ENCODE measurements around the gene PJA2. TPM values are rescaled to one million over a fixed set of nuclear protein-coding genes. Genes with fewer than 3 reads are reported as not detected.

PJA2 gene
- total and polyA plus RNA-seq, 9 donors, result 87.3 to 138 (median 121) TPM

DNA sequence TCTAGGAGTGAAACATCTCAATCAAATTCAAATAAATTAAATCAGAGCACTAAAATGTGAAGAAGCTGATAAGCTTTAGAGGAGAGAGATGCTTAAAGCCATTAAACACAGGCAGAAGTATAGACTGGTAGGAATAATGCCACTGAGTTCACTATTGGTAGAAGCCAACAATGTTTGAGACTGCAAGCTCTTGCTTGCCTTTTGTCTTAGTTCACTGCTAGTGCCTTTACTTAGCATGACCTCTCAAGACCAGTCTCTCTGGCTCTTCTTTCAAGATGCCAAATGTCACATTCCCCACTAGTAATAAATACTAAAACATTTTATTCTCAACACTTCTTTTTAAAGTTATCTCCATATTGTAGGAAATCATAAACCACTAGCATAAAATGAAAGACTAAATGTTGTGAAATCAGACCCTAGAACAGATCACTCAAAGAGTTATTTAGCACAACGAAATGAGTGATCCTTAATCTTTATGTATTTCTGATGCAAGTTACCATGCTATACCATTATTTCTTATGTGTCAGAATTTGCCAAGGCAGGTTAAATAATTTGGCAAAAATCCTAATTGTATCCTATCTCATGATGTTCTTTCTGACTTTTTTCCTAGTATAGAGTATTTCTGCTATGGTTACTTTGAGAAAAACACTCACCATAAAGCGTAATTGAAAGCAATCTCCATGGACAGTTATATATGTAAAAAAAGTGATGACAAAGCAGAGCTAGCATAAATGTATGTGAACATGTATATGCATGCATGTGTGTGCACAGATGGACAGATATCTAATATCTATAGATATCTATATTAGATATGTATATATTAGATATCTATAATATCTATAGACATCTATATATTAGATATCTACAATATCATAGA is 57.5 kb downstream of the PJA2 start:
- Histone ChIP-seq H3K27me3 (ENCODE audit: control insufficient read depth, insufficient read depth, low read length) (no peaks in the 10 kb centered on the region), H3K4me3 (ENCODE audit: low read length) (no peak overlapping the region), H3K36me3 (ENCODE audit: control insufficient read depth, insufficient read depth, low read length) (peaks cover 14% of the 10 kb centered on the region), H3K27ac (ENCODE audit: low read length) (no peak overlapping the region), H3K4me1 (ENCODE audit: control insufficient read depth, insufficient read depth, low read length) (no peaks in the 10 kb centered on the region), H3K9me3 (replicated peaks; ENCODE audit: control insufficient read depth, low read depth, low read length) (no peaks in the 10 kb centered on the region)
- no peak for DNase-seq
- no CpG with 5 or more reads among the region's 2 CpGs for WGBS (ENCODE audit: insufficient coverage)

DNA sequence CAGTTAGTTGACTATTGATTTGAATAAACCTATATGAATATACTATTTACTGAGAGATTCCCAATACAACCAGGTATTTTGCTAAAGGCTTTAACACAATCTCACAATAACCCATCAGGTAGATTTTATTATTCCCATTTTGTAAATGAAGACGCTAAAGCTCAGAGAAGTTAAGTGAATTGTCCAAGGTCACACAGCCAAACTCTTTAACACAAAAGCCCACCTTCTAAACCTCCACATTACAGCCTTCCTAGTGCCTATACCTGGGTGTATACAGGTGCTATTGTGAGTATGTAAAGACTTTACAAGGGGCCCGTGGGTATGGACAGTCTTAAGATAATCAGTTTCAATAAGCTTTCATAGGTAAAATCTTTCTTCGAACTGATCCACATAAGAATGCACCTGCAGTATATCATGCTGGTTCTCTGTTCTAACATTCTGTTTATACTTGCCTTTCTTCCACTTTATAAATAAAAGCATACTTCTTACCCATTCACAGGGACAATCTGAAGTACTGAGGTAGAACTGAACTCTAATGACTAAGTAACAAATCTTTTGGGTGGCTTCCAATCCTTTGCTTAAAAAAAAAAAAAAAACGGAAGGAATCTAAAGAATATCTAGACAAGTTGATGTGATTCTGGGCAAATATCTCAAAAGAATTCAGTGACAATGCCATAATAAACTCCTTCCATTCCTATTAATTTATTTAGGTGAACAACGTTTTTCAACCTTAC is 59.1 kb downstream of the PJA2 start:
- Histone ChIP-seq H3K4me3 (ENCODE audit: low read length) (no peak overlapping the region), H3K36me3 (ENCODE audit: control insufficient read depth, insufficient read depth, low read length) (peaks cover 15% of the 10 kb centered on the region), H3K27ac (ENCODE audit: low read length) (no peak overlapping the region), H3K9me3 (replicated peaks; ENCODE audit: control insufficient read depth, low read depth, low read length) (no peaks in the 10 kb centered on the region), H3K27me3 (ENCODE audit: control insufficient read depth, insufficient read depth, low read length) (no peaks in the 10 kb centered on the region), H3K4me1 (ENCODE audit: control insufficient read depth, insufficient read depth, low read length) (no peaks in the 10 kb centered on the region)
- DNase-seq, result no peak
- whole genome bisulfite sequencing (ENCODE audit: insufficient coverage), result no CpG with 5 or more reads among the region's 5 CpGs

DNA sequence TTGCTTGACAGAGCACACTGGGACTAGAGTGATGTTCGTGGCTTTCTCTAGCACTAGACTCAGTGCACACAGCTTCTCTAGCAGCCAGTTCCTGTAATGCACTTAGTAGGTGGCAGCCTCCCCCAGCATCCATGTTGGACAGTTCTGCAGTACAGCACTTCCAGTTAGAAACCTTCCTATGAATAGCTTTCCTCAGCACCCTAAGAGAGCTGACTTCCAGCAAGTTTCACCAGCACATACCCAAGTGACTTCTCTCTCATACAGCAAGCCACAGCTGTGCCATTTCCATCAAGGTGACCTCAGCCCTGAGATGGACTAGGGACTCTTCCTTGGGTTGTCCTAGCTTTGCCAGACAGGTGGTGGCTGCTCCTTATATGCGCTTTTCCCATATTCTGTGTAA is 60.4 kb downstream of the PJA2 start:
- no peaks in the 10 kb centered on the region for H3K27me3 ChIP-seq (ENCODE audit: control insufficient read depth, insufficient read depth, low read length)
- H3K36me3 ChIP-seq (ENCODE audit: control insufficient read depth, insufficient read depth, low read length), result peaks cover 16% of the 10 kb centered on the region
- DNase-seq, result no peak
- H3K4me1 ChIP-seq (ENCODE audit: control insufficient read depth, insufficient read depth, low read length), result no peaks in the 10 kb centered on the region
- no peak overlapping the region for H3K4me3 ChIP-seq (ENCODE audit: low read length)
- WGBS (ENCODE audit: insufficient coverage), result 57% methylated on average over 1 of the region's 2 CpGs
- no peaks in the 10 kb centered on the region for H3K9me3 ChIP-seq (replicated peaks; ENCODE audit: control insufficient read depth, low read depth, low read length)
- no peak overlapping the region for H3K27ac ChIP-seq (ENCODE audit: low read length)

DNA sequence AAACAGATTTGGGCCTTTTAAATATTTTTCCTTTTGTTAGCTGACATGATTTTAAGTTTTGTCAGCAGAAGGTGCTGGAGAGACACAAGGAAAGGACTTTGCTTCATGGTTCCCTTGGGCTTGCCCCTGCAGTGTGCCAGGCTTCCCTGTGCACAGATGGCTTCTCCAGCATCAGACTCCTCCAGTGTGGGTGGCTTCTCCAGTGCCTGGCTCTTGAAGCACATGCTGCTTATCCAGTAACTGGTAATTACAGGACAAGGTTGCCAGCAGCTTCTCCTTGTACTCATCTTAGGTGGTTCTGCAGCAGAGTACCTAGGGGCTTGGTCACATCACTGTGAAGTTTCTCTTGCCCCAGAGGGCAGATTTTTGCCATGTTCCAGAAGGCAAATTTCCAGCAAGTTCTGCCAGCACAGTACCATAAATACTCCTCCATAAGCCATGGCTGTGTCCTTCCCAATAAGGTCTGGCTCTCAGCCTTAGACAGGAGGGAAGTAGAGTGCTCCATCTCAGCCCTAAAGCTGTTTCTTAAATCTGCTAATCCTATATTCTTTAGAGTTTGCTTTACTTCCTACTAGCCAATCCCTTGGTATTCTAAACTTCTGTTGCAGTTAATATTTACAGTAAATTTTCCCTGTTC is 62.4 kb downstream of the PJA2 start:
- Histone ChIP-seq H3K27me3 (ENCODE audit: control insufficient read depth, insufficient read depth, low read length) (no peaks in the 10 kb centered on the region), H3K36me3 (ENCODE audit: control insufficient read depth, insufficient read depth, low read length) (peaks cover 25% of the 10 kb centered on the region), H3K4me3 (ENCODE audit: low read length) (no peak overlapping the region), H3K27ac (ENCODE audit: low read length) (no peak overlapping the region), H3K9me3 (replicated peaks; ENCODE audit: control insufficient read depth, low read depth, low read length) (no peaks in the 10 kb centered on the region), H3K4me1 (ENCODE audit: control insufficient read depth, insufficient read depth, low read length) (no peaks in the 10 kb centered on the region)
- peak; percentile 29 for DNase-seq

DNA sequence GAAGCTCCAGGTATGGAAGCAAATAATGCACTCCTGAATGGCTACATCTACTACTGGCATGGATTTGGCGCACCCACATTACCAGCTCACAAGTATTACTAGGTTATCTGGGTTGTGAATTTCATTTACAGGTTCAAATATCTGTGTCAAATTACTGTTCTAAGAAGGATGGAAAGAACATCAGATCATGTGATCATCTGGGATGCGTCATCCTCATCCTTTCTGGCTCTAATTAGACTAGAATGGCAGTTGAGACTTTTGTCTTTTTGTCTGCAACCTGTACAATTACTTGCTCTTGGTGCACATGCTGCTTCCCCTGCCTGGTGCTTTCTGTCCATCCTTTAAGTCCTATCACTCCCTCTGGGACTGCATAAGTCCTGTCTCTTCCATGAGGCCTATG is 64.1 kb downstream of the PJA2 start:
- no peaks in the 10 kb centered on the region for H3K9me3 ChIP-seq (replicated peaks; ENCODE audit: control insufficient read depth, low read depth, low read length)
- WGBS (ENCODE audit: insufficient coverage), result 86% methylated on average over 1 of the region's 2 CpGs
- no peaks in the 10 kb centered on the region for H3K27me3 ChIP-seq (ENCODE audit: control insufficient read depth, insufficient read depth, low read length)
- no peak overlapping the region for H3K4me3 ChIP-seq (ENCODE audit: low read length)
- H3K36me3 ChIP-seq (ENCODE audit: control insufficient read depth, insufficient read depth, low read length), result peaks cover 24% of the 10 kb centered on the region
- H3K4me1 ChIP-seq (ENCODE audit: control insufficient read depth, insufficient read depth, low read length), result no peaks in the 10 kb centered on the region
- H3K27ac ChIP-seq (ENCODE audit: low read length), result no peak overlapping the region
- no peak for DNase-seq

DNA sequence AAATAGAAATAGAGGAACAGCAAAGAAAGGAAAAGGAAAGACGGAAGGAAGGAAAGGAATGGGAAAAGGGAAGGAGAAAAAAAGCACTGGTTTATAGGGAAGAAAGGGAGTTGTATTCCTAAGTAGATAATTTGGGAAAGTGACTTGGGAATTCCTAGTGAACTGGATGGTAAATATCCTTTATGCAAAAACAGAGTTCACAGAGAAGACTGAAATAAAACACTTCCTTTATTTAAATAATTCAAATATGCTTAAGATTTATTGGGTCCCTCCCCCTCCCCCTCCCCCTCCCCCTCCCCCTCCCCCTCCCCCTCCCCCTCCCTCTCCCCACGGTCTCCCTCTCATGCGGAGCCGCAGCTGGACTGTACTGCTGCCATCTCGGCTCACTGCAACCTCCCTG is 69.4 kb downstream of the PJA2 start:
- H3K36me3 ChIP-seq (ENCODE audit: control insufficient read depth, insufficient read depth, low read length), result peaks cover 14% of the 10 kb centered on the region
- no peak for DNase-seq
- no CpG with 5 or more reads among the region's 5 CpGs for WGBS (ENCODE audit: insufficient coverage)
- no peak overlapping the region for H3K27ac ChIP-seq (ENCODE audit: low read length)
- H3K27me3 ChIP-seq (ENCODE audit: control insufficient read depth, insufficient read depth, low read length), result no peaks in the 10 kb centered on the region
- H3K9me3 ChIP-seq (replicated peaks; ENCODE audit: control insufficient read depth, low read depth, low read length), result no peaks in the 10 kb centered on the region
- no peak overlapping the region for H3K4me3 ChIP-seq (ENCODE audit: low read length)
- no peaks in the 10 kb centered on the region for H3K4me1 ChIP-seq (ENCODE audit: control insufficient read depth, insufficient read depth, low read length)

DNA sequence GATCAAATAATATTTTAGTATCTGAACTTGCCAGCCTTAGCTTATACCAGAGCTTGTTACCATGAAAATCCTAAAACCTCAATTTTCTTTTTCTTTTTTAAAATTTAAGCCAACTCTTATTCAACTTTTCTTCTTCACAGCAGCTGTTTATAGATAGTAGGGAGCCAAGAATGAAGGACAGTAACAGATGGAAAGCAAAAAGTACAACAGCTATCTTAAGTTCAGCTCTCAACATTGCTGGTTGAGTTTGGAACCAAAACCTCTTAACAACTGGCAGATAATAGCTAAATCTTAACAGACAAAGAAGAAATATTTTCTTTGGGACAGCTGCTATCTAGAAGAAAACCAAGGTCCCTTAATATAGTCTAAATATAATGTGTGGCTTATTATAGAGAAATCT is 74.7 kb downstream of the PJA2 start:
- peak; percentile 92 for DNase-seq
- Histone ChIP-seq H3K9me3 (replicated peaks; ENCODE audit: control insufficient read depth, low read depth, low read length) (no peaks in the 10 kb centered on the region), H3K36me3 (ENCODE audit: control insufficient read depth, insufficient read depth, low read length) (peaks cover 11% of the 10 kb centered on the region), H3K4me1 (ENCODE audit: control insufficient read depth, insufficient read depth, low read length) (peaks cover 9% of the 10 kb centered on the region), H3K4me3 (ENCODE audit: low read length) (no peak overlapping the region), H3K27ac (ENCODE audit: low read length) (peak overlapping the region; percentile 64), H3K27me3 (ENCODE audit: control insufficient read depth, insufficient read depth, low read length) (no peaks in the 10 kb centered on the region)

DNA sequence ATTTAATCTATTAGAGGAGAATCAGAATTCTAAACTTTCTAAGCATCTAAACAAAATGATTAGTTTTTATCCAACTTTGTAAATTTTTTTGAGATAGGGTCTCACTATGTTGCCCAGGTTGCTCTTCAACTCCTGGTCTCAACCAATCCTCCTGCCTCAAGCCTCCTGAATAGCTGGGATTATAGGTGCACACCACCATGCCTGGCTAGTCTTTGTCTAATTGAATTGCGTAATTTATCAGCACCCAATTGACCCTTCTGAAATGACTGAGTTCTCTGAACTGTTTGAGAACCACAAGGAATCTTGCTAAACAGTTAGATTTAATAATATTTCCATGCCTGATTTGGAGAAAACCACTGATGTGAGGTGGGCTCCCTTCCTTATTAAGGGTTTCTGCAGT is 75.7 kb downstream of the PJA2 start:
- no peak for DNase-seq
- Histone ChIP-seq H3K4me1 (ENCODE audit: control insufficient read depth, insufficient read depth, low read length) (peaks cover 13% of the 10 kb centered on the region), H3K27ac (ENCODE audit: low read length) (no peak overlapping the region), H3K36me3 (ENCODE audit: control insufficient read depth, insufficient read depth, low read length) (peaks cover 8% of the 10 kb centered on the region), H3K27me3 (ENCODE audit: control insufficient read depth, insufficient read depth, low read length) (no peaks in the 10 kb centered on the region), H3K4me3 (ENCODE audit: low read length) (no peak overlapping the region), H3K9me3 (replicated peaks; ENCODE audit: control insufficient read depth, low read depth, low read length) (no peaks in the 10 kb centered on the region)
- WGBS (ENCODE audit: insufficient coverage), result 100% methylated on average over 1 of the region's 1 CpG

DNA sequence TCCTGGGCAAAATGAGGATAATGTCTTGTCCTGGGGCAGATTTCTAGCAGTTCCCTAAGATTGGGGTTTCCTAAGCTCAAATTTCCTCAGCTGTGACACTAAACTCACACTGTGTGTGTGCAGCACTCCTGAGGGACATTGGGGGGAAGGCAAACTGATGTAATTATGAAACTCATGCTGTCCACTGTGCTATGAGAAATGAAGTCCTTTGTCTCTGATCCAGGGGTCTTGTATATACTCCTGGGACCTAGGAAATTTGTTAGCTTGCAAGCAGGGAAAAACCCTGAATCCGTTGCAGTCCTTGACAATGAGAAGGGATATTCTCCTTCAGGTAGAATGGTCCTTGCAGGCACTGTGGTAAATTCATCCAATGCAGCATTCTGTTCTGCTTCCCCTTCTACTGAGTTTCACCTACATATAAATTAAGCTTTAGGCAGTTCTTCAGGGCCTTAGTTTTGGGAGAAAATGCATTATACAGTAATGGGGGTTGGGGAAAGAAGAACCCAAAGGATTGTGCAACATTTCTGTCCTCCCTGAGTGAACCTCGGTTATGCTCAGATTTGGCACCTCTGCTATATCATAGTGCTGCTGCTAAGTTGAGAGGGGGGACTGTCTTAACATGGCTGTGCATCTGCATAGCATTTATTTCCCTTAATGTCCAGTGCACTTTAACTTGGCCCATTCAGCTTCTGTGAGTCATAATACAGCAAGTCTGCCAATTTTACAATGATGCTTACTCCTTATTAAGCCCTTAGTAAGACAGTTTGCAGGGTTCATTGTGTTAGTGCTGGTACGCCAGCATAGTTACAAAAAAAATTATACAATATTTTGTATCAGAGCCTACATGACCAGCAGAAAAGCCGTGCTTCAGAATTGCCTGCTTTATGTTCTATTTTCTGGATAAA is 80.2 kb downstream of the PJA2 start:
- Histone ChIP-seq H3K4me1 (ENCODE audit: control insufficient read depth, insufficient read depth, low read length) (peaks cover 19% of the 10 kb centered on the region), H3K27me3 (ENCODE audit: control insufficient read depth, insufficient read depth, low read length) (no peaks in the 10 kb centered on the region), H3K36me3 (ENCODE audit: control insufficient read depth, insufficient read depth, low read length) (peaks cover 8% of the 10 kb centered on the region), H3K4me3 (ENCODE audit: low read length) (no peak overlapping the region), H3K27ac (ENCODE audit: low read length) (peak overlapping the region; percentile 64), H3K9me3 (replicated peaks; ENCODE audit: control insufficient read depth, low read depth, low read length) (no peaks in the 10 kb centered on the region)
- peak; percentile 98 for DNase-seq
- 29% methylated on average over 2 of the region's 4 CpGs for WGBS (ENCODE audit: insufficient coverage)
